AG04450 (cell line): ENCODE data around the gene INO80D. TPM values are rescaled to one million over a fixed set of nuclear protein-coding genes. Genes with fewer than 3 reads are reported as not detected.

ENCODE experiments used
- CTCF ChIA-PET: fragments of 300-600, 350-600 bp; formaldehyde crosslinking; extraction: SDS; loops from one replicate; lab custom pipeline; 2022; ENCODE audit warnings: antibody characterized with exemption, inconsistent platforms; lab: Charles Lee
- POLR2A ChIA-PET: fragments of 350-600 bp; formaldehyde crosslinking; extraction: SDS; loops from one replicate; lab custom pipeline; 2021; ENCODE audit warnings: antibody characterized with exemption, inconsistent platforms; lab: Yijun Ruan, JAX
- DNase-seq: peaks from one replicate; pipeline ENCODE4 v3.0.0-alpha.2; 2011; ENCODE audit warnings: low read depth, low spot score
- H3K27ac ChIP-seq: one replicate; pipeline ENCODE4 v1.5.1; 2012; ENCODE audit warnings: low read depth, low read length, control low read depth
- H3K27me3 ChIP-seq: one replicate; pipeline ENCODE4 v1.6.0; 2012; ENCODE audit warnings: low read length; ENCODE audit not compliant: control insufficient read depth, insufficient read depth
- H3K4me3 ChIP-seq: 2 replicates; pipeline ENCODE4 v1.5.1; 2011; ENCODE audit warnings: mild to moderate bottlenecking, low read depth, low read length, control low read depth
- H3K9me3 ChIP-seq: 2 replicates; pipeline ENCODE4 v1.5.1; 2012; ENCODE audit warnings: low read length; ENCODE audit not compliant: control insufficient read depth, insufficient read depth
- polyA plus RNA-seq: library from polyadenylated mRNA; depleted of rRNA; stranded (reverse); fragments of >200 nt; gene quantifications from 2 replicates; pipeline ENCODE4 v1.2.3, GENCODE V29; 2011
- TF ChIP-seq, protein P1 (sequence below): IDR thresholded peaks from 2 replicates; pipeline ENCODE4 v1.5.1; 2011; ENCODE audit warnings: low read depth, low read length, control low read depth, inconsistent platforms

The INO80D gene
- polyA plus RNA-seq, 1 experiment: 3.4 TPM

DNA sequence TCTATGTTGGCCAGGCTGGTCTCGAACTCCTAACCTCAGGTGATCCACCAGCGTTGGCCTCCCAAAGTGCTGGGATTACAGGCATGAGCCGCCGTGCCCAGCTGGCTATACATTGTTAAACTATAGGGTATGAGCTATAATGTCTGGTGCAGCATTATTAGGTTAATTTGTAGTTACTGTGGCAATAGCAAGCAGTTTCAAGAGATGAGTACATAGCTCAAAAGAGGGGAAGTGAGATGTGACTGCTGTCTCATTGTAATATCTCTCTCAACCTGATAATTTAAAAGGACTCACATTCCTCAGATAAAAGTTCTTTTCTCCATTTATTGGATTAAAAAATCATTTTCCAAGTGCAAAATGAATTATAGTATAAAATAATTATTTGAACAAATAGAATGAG is 116.4 kb downstream of the INO80D start:
- H3K9me3 ChIP-seq: no peaks in the 10 kb centered on the region
- ChIA-PET POLR2A (no interaction called here), CTCF (no interaction called here)
- peaks cover 13% of the 10 kb centered on the region for H3K27me3 ChIP-seq
- DNase-seq: no peak
- no peak overlapping the region for H3K4me3 ChIP-seq
- H3K27ac ChIP-seq: no peak overlapping the region
- TF ChIP-seq, protein P1, sequence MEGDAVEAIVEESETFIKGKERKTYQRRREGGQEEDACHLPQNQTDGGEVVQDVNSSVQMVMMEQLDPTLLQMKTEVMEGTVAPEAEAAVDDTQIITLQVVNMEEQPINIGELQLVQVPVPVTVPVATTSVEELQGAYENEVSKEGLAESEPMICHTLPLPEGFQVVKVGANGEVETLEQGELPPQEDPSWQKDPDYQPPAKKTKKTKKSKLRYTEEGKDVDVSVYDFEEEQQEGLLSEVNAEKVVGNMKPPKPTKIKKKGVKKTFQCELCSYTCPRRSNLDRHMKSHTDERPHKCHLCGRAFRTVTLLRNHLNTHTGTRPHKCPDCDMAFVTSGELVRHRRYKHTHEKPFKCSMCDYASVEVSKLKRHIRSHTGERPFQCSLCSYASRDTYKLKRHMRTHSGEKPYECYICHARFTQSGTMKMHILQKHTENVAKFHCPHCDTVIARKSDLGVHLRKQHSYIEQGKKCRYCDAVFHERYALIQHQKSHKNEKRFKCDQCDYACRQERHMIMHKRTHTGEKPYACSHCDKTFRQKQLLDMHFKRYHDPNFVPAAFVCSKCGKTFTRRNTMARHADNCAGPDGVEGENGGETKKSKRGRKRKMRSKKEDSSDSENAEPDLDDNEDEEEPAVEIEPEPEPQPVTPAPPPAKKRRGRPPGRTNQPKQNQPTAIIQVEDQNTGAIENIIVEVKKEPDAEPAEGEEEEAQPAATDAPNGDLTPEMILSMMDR: no peak

DNA sequence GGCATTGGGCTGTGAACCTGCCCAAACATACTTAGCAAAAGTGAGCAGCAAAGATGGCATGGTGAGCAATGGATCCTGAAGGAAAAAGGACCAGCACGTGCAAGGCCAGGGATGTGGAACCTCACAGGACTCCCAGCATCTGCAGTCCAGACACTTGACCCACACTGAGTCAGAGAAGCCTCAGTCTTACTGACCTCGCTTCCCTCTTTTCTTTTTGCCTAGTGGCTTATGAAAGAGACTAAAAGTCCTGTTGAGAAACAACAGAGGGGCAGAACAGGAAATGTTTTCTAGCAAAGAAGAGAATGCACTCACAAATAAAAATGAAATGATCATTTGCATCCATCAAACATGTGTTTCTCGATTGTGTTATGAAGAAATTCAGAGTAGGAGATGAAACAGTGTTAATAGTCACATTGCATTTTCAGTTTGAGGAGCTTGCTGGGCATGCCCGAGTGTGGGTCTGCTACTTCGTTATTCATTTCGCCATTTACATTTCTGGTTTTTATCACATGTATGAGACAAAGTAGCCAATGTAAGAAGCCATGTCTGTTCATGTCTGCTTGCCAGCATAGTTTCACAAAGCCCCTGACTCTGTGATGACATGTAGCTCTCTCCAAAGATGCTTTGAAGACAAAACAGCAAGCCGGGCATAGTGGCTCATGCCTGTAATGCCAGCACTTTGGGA is 118.4 kb downstream of the INO80D start:
- DNase-seq: no peak
- H3K27me3 ChIP-seq: peaks cover 14% of the 10 kb centered on the region
- H3K4me3 ChIP-seq: no peak overlapping the region
- TF ChIP-seq, protein P1: no peak
- ChIA-PET CTCF (interaction anchor here (6.3 kb wide), 1 partner anchor 20 kb away, joined by 30 read pairs; no protein-coding TSS in a partner anchor), POLR2A (no interaction called here)
- no peak overlapping the region for H3K27ac ChIP-seq
- no peaks in the 10 kb centered on the region for H3K9me3 ChIP-seq

DNA sequence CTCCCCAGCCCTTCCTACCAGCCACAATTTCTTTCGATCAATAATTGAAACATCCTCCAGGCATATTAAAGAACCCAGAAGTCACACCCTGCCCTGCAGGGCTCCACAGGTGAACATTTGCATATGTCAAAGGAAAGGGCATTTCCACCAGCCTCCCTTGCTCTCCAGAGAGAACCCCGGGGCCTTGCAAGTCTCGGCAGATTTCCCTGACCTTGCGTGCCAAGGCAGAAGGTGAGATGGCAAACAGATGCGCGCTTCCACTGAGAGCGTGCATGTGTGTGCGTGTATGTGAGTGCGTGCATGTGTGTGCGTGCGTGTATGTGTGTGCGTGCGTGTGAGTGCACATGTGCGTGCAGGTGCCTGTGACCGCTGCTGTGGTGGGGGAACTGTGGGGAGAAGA is 120.3 kb downstream of the INO80D start:
- no peak for DNase-seq
- H3K27ac ChIP-seq: no peak overlapping the region
- H3K27me3 ChIP-seq: peaks cover 8% of the 10 kb centered on the region
- TF ChIP-seq, protein P1: no peak
- POLR2A ChIA-PET: no interaction called here
- H3K9me3 ChIP-seq: no peaks in the 10 kb centered on the region
- CTCF ChIA-PET: interaction anchor here (0.6 to 6.3 kb wide), 2 partner anchors 11 to 18 kb away, joined by 3 to 30 read pairs; no protein-coding TSS in a partner anchor
- H3K4me3 ChIP-seq: no peak overlapping the region

DNA sequence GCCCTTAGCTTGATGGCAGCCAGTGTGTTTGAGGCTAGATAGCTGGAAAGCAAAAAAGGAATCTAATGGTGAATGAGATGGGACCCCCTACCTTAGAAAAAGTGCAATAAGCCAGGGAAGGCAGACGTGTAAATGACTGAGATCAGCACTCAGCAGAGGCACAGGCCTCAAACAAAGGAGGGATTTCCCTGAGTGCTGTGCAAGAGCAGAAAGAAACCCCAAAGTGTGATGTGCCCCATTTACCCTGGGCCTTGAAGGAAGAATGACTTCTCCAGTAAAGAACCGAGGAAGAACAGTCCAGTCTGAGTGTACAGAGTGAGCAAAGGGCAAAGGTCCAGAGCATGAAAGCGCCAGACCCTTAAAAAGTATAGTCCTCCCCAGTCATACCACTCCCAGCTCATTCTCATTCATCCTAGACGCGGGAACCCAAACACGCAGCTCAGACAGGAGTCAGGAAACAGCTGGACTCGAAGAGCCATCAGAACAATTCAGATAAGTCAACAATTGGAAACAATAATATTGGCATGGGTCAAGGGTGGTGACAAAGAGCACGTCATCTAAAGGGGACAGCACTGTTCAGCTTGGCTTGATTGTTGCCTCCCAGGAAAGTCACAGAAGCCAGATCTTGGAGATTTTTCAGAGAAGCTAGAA is 121.7 kb downstream of the INO80D start:
- no peak overlapping the region for H3K27ac ChIP-seq
- POLR2A ChIA-PET: no interaction called here
- DNase-seq: no peak
- no peaks in the 10 kb centered on the region for H3K9me3 ChIP-seq
- H3K4me3 ChIP-seq: no peak overlapping the region
- CTCF ChIA-PET: interaction anchor here (6.3 kb wide), 1 partner anchor 16 kb away, joined by 30 read pairs; no protein-coding TSS in a partner anchor
- TF ChIP-seq, protein P1: no peak
- peaks cover 6% of the 10 kb centered on the region for H3K27me3 ChIP-seq

DNA sequence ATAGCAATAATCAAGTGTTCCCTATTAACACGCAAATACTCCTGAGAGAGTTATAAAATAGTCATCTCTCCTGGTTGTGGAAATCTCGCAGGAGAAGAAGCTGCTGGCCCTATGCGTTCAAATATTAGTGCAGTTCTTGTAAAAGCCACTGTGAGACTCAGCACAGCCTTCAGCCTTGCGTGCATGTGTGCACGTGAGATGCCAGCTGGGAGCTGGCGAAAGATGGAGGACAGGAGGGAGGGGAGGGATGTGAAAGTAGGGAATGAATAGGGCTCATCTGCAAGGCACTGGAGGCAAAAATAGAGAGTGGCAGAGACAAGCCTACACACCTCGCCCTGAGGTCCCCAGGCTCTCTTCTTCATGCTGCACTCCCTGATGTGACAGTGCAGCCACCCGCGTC is 126.5 kb downstream of the INO80D start:
- Histone ChIP-seq H3K4me3 (no peak overlapping the region), H3K27me3 (peaks cover 11% of the 10 kb centered on the region), H3K27ac (no peak overlapping the region), H3K9me3 (no peaks in the 10 kb centered on the region)
- ChIA-PET POLR2A (no interaction called here), CTCF (interaction anchor here (0.6 to 5.1 kb wide), 2 partner anchors 11 to 318 kb away, joined by 4 to 47 read pairs; no protein-coding TSS in a partner anchor)
- TF ChIP-seq, protein P1: no peak
- no peak for DNase-seq
